ENCODE results near the gene GAD1.
A peak's percentile ranks its signal among the peaks of the same experiment; 100 is the strongest.

DNA sequence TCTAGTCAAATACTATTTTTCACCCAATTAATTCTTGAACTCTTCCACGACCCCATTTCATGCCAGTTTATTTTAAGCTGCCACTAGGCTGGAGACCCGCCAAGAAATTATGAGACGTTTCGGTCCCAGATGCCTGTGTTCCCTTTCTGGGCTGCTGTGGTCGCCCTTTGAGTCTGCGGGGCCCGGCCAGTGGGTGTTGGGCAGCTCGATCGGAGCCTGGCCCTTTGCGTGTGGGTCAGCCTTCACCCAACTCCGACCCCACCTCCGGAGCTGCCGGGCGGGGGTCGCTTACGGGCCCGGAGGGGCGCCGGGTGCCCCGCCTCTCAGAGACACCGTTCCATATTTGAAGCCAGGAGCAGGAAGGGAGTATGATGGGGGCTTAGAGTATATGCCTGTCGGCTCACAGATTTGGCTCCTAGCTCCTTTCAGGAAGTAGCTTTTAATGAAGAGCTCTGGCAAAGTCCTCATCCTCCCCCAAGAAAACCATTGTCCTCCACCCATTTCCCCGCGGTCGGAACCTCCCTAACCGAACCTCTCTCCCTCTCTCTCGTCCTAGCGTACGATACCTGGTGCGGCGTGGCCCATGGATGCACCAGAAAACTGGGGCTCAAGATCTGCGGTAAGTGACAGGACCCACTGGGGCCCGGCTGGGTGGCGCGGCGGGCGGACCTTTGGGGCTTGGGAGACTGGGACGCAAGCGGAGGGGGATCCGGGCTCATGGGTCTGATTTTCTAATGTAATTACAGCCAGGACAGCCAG lies 5.0 kb downstream of the GAD1 start:
- TF ChIP-seq POLR2AphosphoS5 (IDR thresholded peaks at IDR 0.05; ENCODE audit: insufficient read depth, low read depth, low read length): no peak
- TF ChIP-seq POLR2A (IDR thresholded peaks at IDR 0.05; ENCODE audit: low read depth, low read length): no peak
- TF ChIP-seq EZH2 (IDR thresholded peaks at IDR 0.05; ENCODE audit: borderline replicate concordance, low read depth, low read length, severe bottlenecking): peak; percentile 7
- TF ChIP-seq, protein P1, sequence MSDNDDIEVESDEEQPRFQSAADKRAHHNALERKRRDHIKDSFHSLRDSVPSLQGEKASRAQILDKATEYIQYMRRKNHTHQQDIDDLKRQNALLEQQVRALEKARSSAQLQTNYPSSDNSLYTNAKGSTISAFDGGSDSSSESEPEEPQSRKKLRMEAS (IDR thresholded peaks at IDR 0.05; ENCODE audit: insufficient read depth, insufficient read length): no peak
- TF ChIP-seq GATA2 (IDR thresholded peaks at IDR 0.05; ENCODE audit: insufficient read depth, insufficient read length, low read depth, low read length): no peak
- TF ChIP-seq, protein P2, sequence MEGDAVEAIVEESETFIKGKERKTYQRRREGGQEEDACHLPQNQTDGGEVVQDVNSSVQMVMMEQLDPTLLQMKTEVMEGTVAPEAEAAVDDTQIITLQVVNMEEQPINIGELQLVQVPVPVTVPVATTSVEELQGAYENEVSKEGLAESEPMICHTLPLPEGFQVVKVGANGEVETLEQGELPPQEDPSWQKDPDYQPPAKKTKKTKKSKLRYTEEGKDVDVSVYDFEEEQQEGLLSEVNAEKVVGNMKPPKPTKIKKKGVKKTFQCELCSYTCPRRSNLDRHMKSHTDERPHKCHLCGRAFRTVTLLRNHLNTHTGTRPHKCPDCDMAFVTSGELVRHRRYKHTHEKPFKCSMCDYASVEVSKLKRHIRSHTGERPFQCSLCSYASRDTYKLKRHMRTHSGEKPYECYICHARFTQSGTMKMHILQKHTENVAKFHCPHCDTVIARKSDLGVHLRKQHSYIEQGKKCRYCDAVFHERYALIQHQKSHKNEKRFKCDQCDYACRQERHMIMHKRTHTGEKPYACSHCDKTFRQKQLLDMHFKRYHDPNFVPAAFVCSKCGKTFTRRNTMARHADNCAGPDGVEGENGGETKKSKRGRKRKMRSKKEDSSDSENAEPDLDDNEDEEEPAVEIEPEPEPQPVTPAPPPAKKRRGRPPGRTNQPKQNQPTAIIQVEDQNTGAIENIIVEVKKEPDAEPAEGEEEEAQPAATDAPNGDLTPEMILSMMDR (IDR thresholded peaks at IDR 0.05; ENCODE audit: extremely low read depth in 1 of 2, insufficient read depth in 1 of 2, low read depth in 1 of 2, low read length in 2 of 2): no peak
- no peak for TF ChIP-seq FOS (IDR thresholded peaks at IDR 0.05; ENCODE audit: borderline replicate concordance, insufficient read depth, low read length)
- TF ChIP-seq MYC (IDR thresholded peaks at IDR 0.05; ENCODE audit: low read depth, low read length): no peak
